K562 (cell line): Measurements from ENCODE around the gene PPARD. TPM values are rescaled to one million over a fixed set of nuclear protein-coding genes. Genes with fewer than 3 reads are reported as not detected.

Source experiments
- CEBPB ChIP-seq: fragments of 450-650 bp; IDR thresholded peaks from 2 replicates; pipeline ENCODE4 v1.6.1; 2016; ENCODE audit warnings: missing genetic modification characterization, missing compliant biosample characterization
- DPF2 ChIP-seq: fragments of 450-650 bp; IDR thresholded peaks from 2 replicates; pipeline ENCODE4 v1.6.1; 2016
- MGA ChIP-seq: fragments of 450-650 bp; IDR thresholded peaks from 2 replicates; pipeline ENCODE4 v1.6.1; 2016; ENCODE audit warnings: mild to moderate bottlenecking, moderate library complexity
- MLX ChIP-seq, 2 experiments: fragments of 450-650 bp in 1 of 2; sonication (generic) in 1 of 2; formaldehyde crosslinking; conservative IDR thresholded peaks; 2 replicates each; pipeline versions ENCODE4 v1.4.0 to v1.8.1; 2020 to 2022; ENCODE audit warnings: mild to moderate bottlenecking in 1 of 2, missing genetic modification reagents in 1 of 2
- POLR2AphosphoS5 ChIP-seq: IDR thresholded peaks from 2 replicates; pipeline ENCODE4 v1.6.1; 2011; ENCODE audit warnings: mild to moderate bottlenecking, low read depth, low read length, moderate library complexity; ENCODE audit not compliant: control insufficient read depth, insufficient read depth
- RNF219 ChIP-seq: fragments of 250-450 bp; sonication (Bioruptor Pico); IDR thresholded peaks from 2 replicates; pipeline ENCODE4 v1.5.0; 2022; ENCODE audit warnings: mild to moderate bottlenecking
- ZBTB2 ChIP-seq: fragments of 450-650 bp; IDR thresholded peaks from 2 replicates; pipeline ENCODE4 v1.6.1; 2016; ENCODE audit warnings: antibody characterized with exemption
- ZKSCAN8 ChIP-seq: fragments of 200-800 bp; sonication (Bioruptor generic); IDR thresholded peaks from 2 replicates; pipeline ENCODE4 v1.6.1; 2016; ENCODE audit warnings: missing genetic modification characterization, missing compliant biosample characterization
- ZNF436 ChIP-seq: fragments of 250-450, 450-650 bp; sonication (Bioruptor Pico); formaldehyde crosslinking; IDR thresholded peaks from 2 replicates; pipeline ENCODE4 v1.7.0; 2020; ENCODE audit warnings: mild to moderate bottlenecking
- polyA plus RNA-seq, 8 experiments: library from polyadenylated mRNA; depleted of rRNA in 4 of 8; stranded (reverse) in 5 of 8; unstranded in 3 of 8; fragments of >200 nt; fragmentation: Nextera tagmentation in 2 of 8; fragmentation: Illumina TruSeq in 1 of 8; extraction: Ambion mirVana in 2 of 8; extraction: Trizol in 1 of 8; gene quantifications; 2 replicates each; pipeline versions ENCODE4 v1.2.1 to v1.2.3, GENCODE V29; 2011 to 2014; ENCODE audit warnings: inconsistent platforms in 1 of 8, missing spikeins in 1 of 8
- total RNA-seq, 7 experiments: library from RNA; depleted of rRNA in 6 of 7; stranded (reverse); fragments of >200 nt in 6 of 7; fragmentation: Illumina TruSeq in 2 of 7; extraction: Trizol in 2 of 7; gene quantifications; 2 replicates each; pipeline versions ENCODE4 v1.2.1 to v1.2.3, GENCODE V29; 2011 to 2021; ENCODE audit warnings: low replicate concordance in 1 of 7

PPARD gene
- total and polyA plus RNA-seq, 9 of the 15 experiments (the other 6 are each of a cell fraction or from before 2014, with no cell fraction given) = 0.14 to 13.2 (median 3.8) TPM

- TF ChIP-seq MGA = no peak
- TF ChIP-seq DPF2 = 0 out of 2 replicates have a peak, but pooled peaks have one; percentile 17
- TF ChIP-seq CEBPB = no peak
- TF ChIP-seq RNF219 = no peak
- no peak for TF ChIP-seq ZKSCAN8 (CRISPR knock-in tag)
- no peak for TF ChIP-seq ZBTB2
- no peak for TF ChIP-seq POLR2AphosphoS5
- no peak for TF ChIP-seq ZNF436 (CRISPR knock-in tag)
- no peak for TF ChIP-seq MLX (CRISPR knock-in tag; conservative IDR thresholded peaks at IDR 0.05)
These were observed 47.9 kb upstream of the PPARD start (continued) for GRCh38 chr6:35294308-35294945.
